Measurements from ENCODE around the gene PIAS3. TPM values are rescaled to one million over a fixed set of nuclear protein-coding genes. Genes with fewer than 3 reads are reported as not detected.
"Not testable (repeated sequence)": the region's sequence is repeated elsewhere in the genome, so short reads cannot be mapped to it uniquely, and the experiment has no call there.

The PIAS3 gene
- total RNA-seq, 2 experiments from 2014 or later = 18.7 to 19.7 TPM

- intact Hi-C loops (cut with DNase I, micrococcal nuclease) = loop anchor here (1.0 to 2.0 kb wide), 5 partner anchors 14 to 168 kb away; partner anchors contain the start of genes ITGA10 (in 1 of the 2) and PIAS3 (in 1 of the 2)
- Mint-ChIP-seq H3K27me3 (no peaks in the 10 kb centered on the region), H3K36me3 (ENCODE audit: low read depth) (peaks cover 44% of the 10 kb centered on the region), H3K4me3 (no peak overlapping the region), H3K27ac (no peak overlapping the region), H3K4me1 (ENCODE audit: low read depth) (peaks cover 11% of the 10 kb centered on the region), H3K9me3 (no peaks in the 10 kb centered on the region)
- no peak overlapping the region for H3K27ac ChIP-seq (ENCODE audit: low read depth in 1 of 2, low read length in 2 of 2)
- ChIA-PET POLR2A (interaction anchor here (0.5 to 6.8 kb wide), 27 partner anchors 13 to 201 kb away, joined by 3 to 120 read pairs (median 4); partner anchors contain the start of genes ANKRD34A, ANKRD35, LIX1L and PEX11B), CTCF (interaction anchor here (0.8 to 5.4 kb wide), 36 partner anchors 9 to 194 kb away, joined by 3 to 71 read pairs (median 7); partner anchors contain the start of genes ANKRD34A, ANKRD35, ITGA10 and LIX1L)
- peak overlapping the region; percentile 77 for H3K4me3 ChIP-seq (ENCODE audit: low read length)
- TF ChIP-seq, protein P1, sequence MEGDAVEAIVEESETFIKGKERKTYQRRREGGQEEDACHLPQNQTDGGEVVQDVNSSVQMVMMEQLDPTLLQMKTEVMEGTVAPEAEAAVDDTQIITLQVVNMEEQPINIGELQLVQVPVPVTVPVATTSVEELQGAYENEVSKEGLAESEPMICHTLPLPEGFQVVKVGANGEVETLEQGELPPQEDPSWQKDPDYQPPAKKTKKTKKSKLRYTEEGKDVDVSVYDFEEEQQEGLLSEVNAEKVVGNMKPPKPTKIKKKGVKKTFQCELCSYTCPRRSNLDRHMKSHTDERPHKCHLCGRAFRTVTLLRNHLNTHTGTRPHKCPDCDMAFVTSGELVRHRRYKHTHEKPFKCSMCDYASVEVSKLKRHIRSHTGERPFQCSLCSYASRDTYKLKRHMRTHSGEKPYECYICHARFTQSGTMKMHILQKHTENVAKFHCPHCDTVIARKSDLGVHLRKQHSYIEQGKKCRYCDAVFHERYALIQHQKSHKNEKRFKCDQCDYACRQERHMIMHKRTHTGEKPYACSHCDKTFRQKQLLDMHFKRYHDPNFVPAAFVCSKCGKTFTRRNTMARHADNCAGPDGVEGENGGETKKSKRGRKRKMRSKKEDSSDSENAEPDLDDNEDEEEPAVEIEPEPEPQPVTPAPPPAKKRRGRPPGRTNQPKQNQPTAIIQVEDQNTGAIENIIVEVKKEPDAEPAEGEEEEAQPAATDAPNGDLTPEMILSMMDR (IDR thresholded peaks at IDR 0.05) = no peak
- peak; percentile 64 for ATAC-seq (ENCODE audit: poor library complexity)
- H3K27me3 ChIP-seq (ENCODE audit: control insufficient read depth in 1 of 2, insufficient read depth in 2 of 2, low read length in 2 of 2) = no peaks in the 10 kb centered on the region
- H3K9me3 ChIP-seq (ENCODE audit: control insufficient read depth in 1 of 2, insufficient read depth in 1 of 2, low read length in 2 of 2) = no peaks in the 10 kb centered on the region
- DNase-seq = no peak
- H3K36me3 ChIP-seq (ENCODE audit: insufficient read depth, low read length) = peaks cover 43% of the 10 kb centered on the region
- peaks cover 20% of the 10 kb centered on the region for H3K4me1 ChIP-seq (ENCODE audit: insufficient read depth, low read length)
These were observed 13.8 kb downstream of the PIAS3 start for GRCh38 chr1:145845144-145845513.

GRCh38 chr1:145843031-145843430, 15.8 kb downstream of the PIAS3 start:
- Mint-ChIP-seq H3K4me3 (no peak overlapping the region), H3K9me3 (no peaks in the 10 kb centered on the region), H3K4me1 (ENCODE audit: low read depth) (peaks cover 7% of the 10 kb centered on the region), H3K27me3 (no peaks in the 10 kb centered on the region), H3K36me3 (ENCODE audit: low read depth) (peaks cover 52% of the 10 kb centered on the region), H3K27ac (no peak overlapping the region)
- peaks cover 20% of the 10 kb centered on the region for H3K4me1 ChIP-seq (ENCODE audit: insufficient read depth, low read length)
- H3K4me3 ChIP-seq (ENCODE audit: low read length) = no peak overlapping the region
- no peak overlapping the region for H3K27ac ChIP-seq (ENCODE audit: low read depth in 1 of 2, low read length in 2 of 2)
- CTCF ChIA-PET = interaction anchor here (5.4 kb wide), 1 partner anchor 15 kb away, joined by 71 read pairs; the partner anchor contains the start of gene PIAS3
- ATAC-seq (ENCODE audit: poor library complexity) (no peak), DNase-seq (no peak)
- no peaks in the 10 kb centered on the region for H3K27me3 ChIP-seq (ENCODE audit: control insufficient read depth in 1 of 2, insufficient read depth in 2 of 2, low read length in 2 of 2)
- POLR2A ChIA-PET = interaction anchor here (1.1 to 6.8 kb wide), 3 partner anchors 15 to 115 kb away, joined by 5 to 120 read pairs (median 6); partner anchors contain the start of genes LIX1L, PIAS3, POLR3C and RNF115
- intact Hi-C loops (cut with DNase I, micrococcal nuclease) = no loop called here
- TF ChIP-seq, protein P1 (IDR thresholded peaks at IDR 0.05) = no peak
- H3K9me3 ChIP-seq (ENCODE audit: control insufficient read depth in 1 of 2, insufficient read depth in 1 of 2, low read length in 2 of 2) = no peaks in the 10 kb centered on the region
- peaks cover 47% of the 10 kb centered on the region for H3K36me3 ChIP-seq (ENCODE audit: insufficient read depth, low read length)

- Histone ChIP-seq H3K9me3 (ENCODE audit: control insufficient read depth in 1 of 2, insufficient read depth in 1 of 2, low read length in 2 of 2) (no peaks in the 10 kb centered on the region), H3K27me3 (ENCODE audit: control insufficient read depth in 1 of 2, insufficient read depth in 2 of 2, low read length in 2 of 2) (no peaks in the 10 kb centered on the region), H3K4me3 (ENCODE audit: low read length) (no peak overlapping the region), H3K36me3 (ENCODE audit: insufficient read depth, low read length) (peaks cover 94% of the 10 kb centered on the region), H3K27ac (ENCODE audit: low read depth in 1 of 2, low read length in 2 of 2) (no peak overlapping the region), H3K4me1 (ENCODE audit: insufficient read depth, low read length) (no peaks in the 10 kb centered on the region)
- H3K27me3 Mint-ChIP-seq = no peaks in the 10 kb centered on the region
- intact Hi-C loops (cut with DNase I, micrococcal nuclease) = no loop called here
- H3K4me3 Mint-ChIP-seq = no peak overlapping the region
- TF ChIP-seq, protein P1 (IDR thresholded peaks at IDR 0.05) = no peak
- DNase-seq (no peak), ATAC-seq (ENCODE audit: poor library complexity) (no peak)
- ChIA-PET POLR2A (no interaction called here), CTCF (no interaction called here)
- H3K4me1 Mint-ChIP-seq (ENCODE audit: low read depth) = no peaks in the 10 kb centered on the region
- H3K9me3 Mint-ChIP-seq = no peaks in the 10 kb centered on the region
- peaks cover 93% of the 10 kb centered on the region for H3K36me3 Mint-ChIP-seq (ENCODE audit: low read depth)
- H3K27ac Mint-ChIP-seq = no peak overlapping the region
These were observed 21.2 kb downstream of the PIAS3 start for GRCh38 chr1:145837656-145838055.

DNA sequence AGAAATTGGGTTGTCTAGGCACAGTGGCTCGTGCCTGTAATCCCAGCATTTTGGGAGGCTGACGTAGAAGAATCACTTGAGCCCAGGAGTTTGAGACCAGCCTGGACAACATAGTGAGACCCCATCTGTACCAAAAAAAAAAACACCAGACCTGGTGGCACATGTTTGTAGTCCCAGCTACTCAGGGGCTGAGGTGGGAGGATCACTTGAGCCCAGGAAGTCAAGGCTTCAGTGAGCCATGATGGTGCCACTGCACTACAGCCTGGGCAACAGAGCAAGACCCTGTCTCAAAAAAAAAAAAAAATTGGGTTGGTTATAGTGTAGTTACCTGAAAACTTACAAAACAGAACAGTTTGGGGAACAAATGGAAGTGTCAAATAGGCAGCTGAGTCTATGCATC, 28.1 kb downstream of the PIAS3 start:
- H3K27ac Mint-ChIP-seq; H3K27ac ChIP-seq (ENCODE audit: low read depth in 1 of 2, low read length in 2 of 2); DNase-seq; H3K9me3 ChIP-seq (ENCODE audit: control insufficient read depth in 1 of 2, insufficient read depth in 1 of 2, low read length in 2 of 2); ATAC-seq (ENCODE audit: poor library complexity); intact Hi-C loops (cut with DNase I, micrococcal nuclease); H3K4me3 ChIP-seq (ENCODE audit: low read length); H3K9me3 Mint-ChIP-seq; H3K27me3 ChIP-seq (ENCODE audit: control insufficient read depth in 1 of 2, insufficient read depth in 2 of 2, low read length in 2 of 2); H3K4me1 ChIP-seq (ENCODE audit: insufficient read depth, low read length); H3K27me3 Mint-ChIP-seq; H3K4me3 Mint-ChIP-seq: not testable (repeated sequence)
- POLR2A ChIA-PET = interaction anchor here (1.3 kb wide), 1 partner anchor 15 kb away, joined by 3 read pairs; the partner anchor contains the start of gene NUDT17
- peaks cover 12% of the 10 kb centered on the region for H3K4me1 Mint-ChIP-seq (ENCODE audit: low read depth)
- CTCF ChIA-PET = interaction anchor here (1.4 kb wide), 1 partner anchor 15 kb away, joined by 3 read pairs; the partner anchor contains the start of gene NUDT17
- peaks cover 89% of the 10 kb centered on the region for H3K36me3 Mint-ChIP-seq (ENCODE audit: low read depth)
- H3K36me3 ChIP-seq (ENCODE audit: insufficient read depth, low read length) = peaks cover 92% of the 10 kb centered on the region
